ENCODE data around the gene PLCB1.

DNA sequence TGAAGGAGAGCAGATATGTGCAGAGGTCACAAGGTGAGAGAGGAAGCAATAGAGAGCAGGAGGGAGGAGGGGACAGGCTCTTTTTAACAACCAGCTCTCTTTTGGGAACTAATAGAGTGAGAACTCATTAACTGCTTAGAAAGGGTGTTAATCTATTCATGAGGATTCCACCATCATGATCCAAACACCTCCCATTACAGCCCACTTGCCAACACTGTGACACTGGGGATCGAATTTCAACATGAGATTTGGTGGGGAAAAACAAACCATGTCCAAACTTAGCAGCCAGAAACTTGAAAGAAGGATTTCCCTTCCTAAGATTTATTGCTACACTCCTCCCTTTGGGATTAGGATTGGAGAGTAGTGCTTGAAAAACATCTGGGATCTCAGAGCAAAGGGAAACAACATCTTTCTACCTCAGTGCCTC is 801.3 kb downstream of the PLCB1 start:
- TF ChIP-seq, protein P1, sequence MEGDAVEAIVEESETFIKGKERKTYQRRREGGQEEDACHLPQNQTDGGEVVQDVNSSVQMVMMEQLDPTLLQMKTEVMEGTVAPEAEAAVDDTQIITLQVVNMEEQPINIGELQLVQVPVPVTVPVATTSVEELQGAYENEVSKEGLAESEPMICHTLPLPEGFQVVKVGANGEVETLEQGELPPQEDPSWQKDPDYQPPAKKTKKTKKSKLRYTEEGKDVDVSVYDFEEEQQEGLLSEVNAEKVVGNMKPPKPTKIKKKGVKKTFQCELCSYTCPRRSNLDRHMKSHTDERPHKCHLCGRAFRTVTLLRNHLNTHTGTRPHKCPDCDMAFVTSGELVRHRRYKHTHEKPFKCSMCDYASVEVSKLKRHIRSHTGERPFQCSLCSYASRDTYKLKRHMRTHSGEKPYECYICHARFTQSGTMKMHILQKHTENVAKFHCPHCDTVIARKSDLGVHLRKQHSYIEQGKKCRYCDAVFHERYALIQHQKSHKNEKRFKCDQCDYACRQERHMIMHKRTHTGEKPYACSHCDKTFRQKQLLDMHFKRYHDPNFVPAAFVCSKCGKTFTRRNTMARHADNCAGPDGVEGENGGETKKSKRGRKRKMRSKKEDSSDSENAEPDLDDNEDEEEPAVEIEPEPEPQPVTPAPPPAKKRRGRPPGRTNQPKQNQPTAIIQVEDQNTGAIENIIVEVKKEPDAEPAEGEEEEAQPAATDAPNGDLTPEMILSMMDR (IDR thresholded peaks at IDR 0.05; ENCODE audit: low read depth, low read length) = no peak
- TF ChIP-seq POLR2A (IDR thresholded peaks at IDR 0.05; ENCODE audit: extremely low read depth, insufficient read length) = no peak
- TF ChIP-seq MAX (IDR thresholded peaks at IDR 0.05; ENCODE audit: low read depth, low read length) = no peak
